A673 (cell line): ENCODE results near the gene ZIK1. TPM values are rescaled to one million over a fixed set of nuclear protein-coding genes. Genes with fewer than 3 reads are reported as not detected.

Experiments
- BruUV-seq: library from RNA; stranded (reverse); fragments of 400-500 nt; replicated peaks from 2 replicates; lab custom pipeline; 2021; lab: Mats Ljungman, UMichigan
- CTCF ChIA-PET: fragments of 300-600 bp; sonication (Branson Sonifier 250); formaldehyde crosslinking; loops from one replicate; lab custom pipeline; 2022; ENCODE audit warnings: antibody characterized with exemption; lab: Charles Lee
- POLR2A ChIA-PET: fragments of 300-600 bp; sonication (Branson Sonifier 250); formaldehyde crosslinking; loops from one replicate; lab custom pipeline; 2022; ENCODE audit warnings: antibody characterized with exemption; ENCODE audit not compliant: low non-redundant PET; lab: Charles Lee
- DNase-seq: peaks from one replicate; pipeline ENCODE4 v3.0.0-alpha.2; 2015; ENCODE audit warnings: low spot score
- H3K27ac ChIP-seq: fragments of 200-600 bp; sonication (generic); 2 replicates; pipeline ENCODE4 v1.5.1; 2016; ENCODE audit warnings: mixed run types, low read depth, mild to moderate bottlenecking, mixed read lengths, antibody characterized with exemption, low read length; ENCODE audit not compliant: poor library complexity, severe bottlenecking
- H3K27me3 ChIP-seq: fragments of 200-600 bp; sonication (generic); replicated peaks from 2 replicates; pipeline ENCODE4 v1.6.1; 2017; ENCODE audit warnings: mixed run types, low read depth, mild to moderate bottlenecking, mixed read lengths, antibody characterized with exemption, low read length; ENCODE audit not compliant: insufficient read depth, poor library complexity
- H3K36me3 ChIP-seq: fragments of 200-600 bp; sonication (generic); 2 replicates; pipeline ENCODE4 v1.6.1; 2016; ENCODE audit warnings: mixed run types, mild to moderate bottlenecking, mixed read lengths, antibody characterized with exemption, low read length; ENCODE audit not compliant: insufficient read depth, poor library complexity, severe bottlenecking
- H3K4me1 ChIP-seq: fragments of 200-600 bp; sonication (generic); 2 replicates; pipeline ENCODE4 v1.6.1; 2017; ENCODE audit warnings: mixed run types, mild to moderate bottlenecking, mixed read lengths, antibody characterized with exemption, low read length; ENCODE audit not compliant: insufficient read depth, poor library complexity, severe bottlenecking
- H3K4me3 ChIP-seq: fragments of 200-600 bp; sonication (generic); 2 replicates; pipeline ENCODE4 v1.5.1; 2016; ENCODE audit warnings: low read depth, mixed run types, mild to moderate bottlenecking, mixed read lengths, low read length; ENCODE audit not compliant: poor library complexity, severe bottlenecking
- H3K9me3 ChIP-seq: fragments of 200-600 bp; sonication (generic); 2 replicates; pipeline ENCODE4 v1.6.1; 2016; ENCODE audit warnings: mixed run types, low read depth, mild to moderate bottlenecking, mixed read lengths, antibody characterized with exemption, low read length; ENCODE audit not compliant: poor library complexity, severe bottlenecking
- EZH2 ChIP-seq: fragments of 200-600 bp; sonication (generic); IDR thresholded peaks from 2 replicates; pipeline ENCODE4 v1.6.1; 2017; ENCODE audit warnings: borderline replicate concordance, low read depth, mild to moderate bottlenecking, mixed read lengths, antibody characterized with exemption, low read length; ENCODE audit not compliant: poor library complexity, severe bottlenecking
- intact Hi-C: fragments of 100-400 bp; cut with micrococcal nuclease; formaldehyde crosslinking; loops from one replicate; pipeline ENCODE4 v1.10.0; 2022; ENCODE audit not compliant: unreplicated experiment
- total RNA-seq: library from RNA; stranded (reverse); gene quantifications from 2 replicates; pipeline ENCODE4 v1.2.3, GENCODE V29; 2021
- TF ChIP-seq, protein P1 (sequence below): fragments of 300-800, 200-600 bp; sonication (generic); conservative IDR thresholded peaks from 2 replicates; pipeline ENCODE4 v1.5.1; 2017; ENCODE audit warnings: low read depth, mild to moderate bottlenecking, antibody characterized with exemption, low read length, moderate library complexity, mixed read lengths

The ZIK1 gene
- total RNA-seq, 1 experiment from 2014 or later, result 16.7 TPM

DNA sequence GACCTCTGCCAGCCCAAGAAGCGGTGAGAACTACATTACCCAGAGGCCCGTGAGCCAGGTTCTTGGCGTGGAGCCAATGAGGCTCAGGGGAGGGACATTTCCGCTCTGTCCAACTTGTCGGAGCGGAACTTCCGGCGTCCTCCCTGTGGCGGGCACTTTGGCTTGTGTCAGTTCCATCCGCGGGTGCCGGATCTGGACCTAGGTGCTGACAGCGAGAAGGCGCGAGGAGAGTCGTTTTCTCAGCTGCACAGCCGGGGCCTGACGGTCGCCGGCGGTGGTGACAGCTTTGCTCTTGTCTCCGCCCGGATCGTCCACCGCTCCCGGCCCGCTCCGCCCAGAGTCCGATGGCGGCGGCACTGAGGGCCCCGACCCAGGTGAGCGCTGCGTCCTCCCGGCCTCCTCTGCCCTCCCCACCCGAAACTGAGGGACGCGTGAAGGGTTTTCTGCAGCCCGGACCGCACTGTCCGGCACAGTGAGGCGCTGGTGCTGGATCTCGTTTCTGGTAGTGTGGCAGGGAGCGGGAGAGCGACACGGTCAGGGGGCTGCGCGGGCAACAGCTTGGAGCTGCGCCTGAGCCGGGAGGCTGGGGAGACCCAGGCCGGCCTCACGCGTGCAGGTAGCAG, 15.9 kb downstream of the ZIK1 start, which contains the start of gene ZNF530:
ZNF530 (plus strand) TSS at position 125 of the 623 bp plus-strand sequence. CDS start 4,461 bp downstream, outside the sequence.
- H3K4me3 ChIP-seq, result peak within 1 kb of the TSS; percentile 88
- no peaks in the 10 kb centered on the region for H3K4me1 ChIP-seq
- intact Hi-C loops, result no loop called here
- DNase-seq, result peak; percentile 95
- CTCF ChIA-PET, result no interaction called here
- POLR2A ChIA-PET, result no interaction called here
- peak within 1 kb of the TSS; percentile 31 for H3K27ac ChIP-seq
- no peaks in the 10 kb centered on the region for H3K27me3 ChIP-seq
- peaks cover 17% of the 10 kb centered on the region for H3K9me3 ChIP-seq
- no peak for TF ChIP-seq EZH2
- TF ChIP-seq, protein P1, sequence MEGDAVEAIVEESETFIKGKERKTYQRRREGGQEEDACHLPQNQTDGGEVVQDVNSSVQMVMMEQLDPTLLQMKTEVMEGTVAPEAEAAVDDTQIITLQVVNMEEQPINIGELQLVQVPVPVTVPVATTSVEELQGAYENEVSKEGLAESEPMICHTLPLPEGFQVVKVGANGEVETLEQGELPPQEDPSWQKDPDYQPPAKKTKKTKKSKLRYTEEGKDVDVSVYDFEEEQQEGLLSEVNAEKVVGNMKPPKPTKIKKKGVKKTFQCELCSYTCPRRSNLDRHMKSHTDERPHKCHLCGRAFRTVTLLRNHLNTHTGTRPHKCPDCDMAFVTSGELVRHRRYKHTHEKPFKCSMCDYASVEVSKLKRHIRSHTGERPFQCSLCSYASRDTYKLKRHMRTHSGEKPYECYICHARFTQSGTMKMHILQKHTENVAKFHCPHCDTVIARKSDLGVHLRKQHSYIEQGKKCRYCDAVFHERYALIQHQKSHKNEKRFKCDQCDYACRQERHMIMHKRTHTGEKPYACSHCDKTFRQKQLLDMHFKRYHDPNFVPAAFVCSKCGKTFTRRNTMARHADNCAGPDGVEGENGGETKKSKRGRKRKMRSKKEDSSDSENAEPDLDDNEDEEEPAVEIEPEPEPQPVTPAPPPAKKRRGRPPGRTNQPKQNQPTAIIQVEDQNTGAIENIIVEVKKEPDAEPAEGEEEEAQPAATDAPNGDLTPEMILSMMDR, result no peak
- no TSS peak for BruUV-seq
- peaks cover 4% of the 10 kb centered on the region for H3K36me3 ChIP-seq

DNA sequence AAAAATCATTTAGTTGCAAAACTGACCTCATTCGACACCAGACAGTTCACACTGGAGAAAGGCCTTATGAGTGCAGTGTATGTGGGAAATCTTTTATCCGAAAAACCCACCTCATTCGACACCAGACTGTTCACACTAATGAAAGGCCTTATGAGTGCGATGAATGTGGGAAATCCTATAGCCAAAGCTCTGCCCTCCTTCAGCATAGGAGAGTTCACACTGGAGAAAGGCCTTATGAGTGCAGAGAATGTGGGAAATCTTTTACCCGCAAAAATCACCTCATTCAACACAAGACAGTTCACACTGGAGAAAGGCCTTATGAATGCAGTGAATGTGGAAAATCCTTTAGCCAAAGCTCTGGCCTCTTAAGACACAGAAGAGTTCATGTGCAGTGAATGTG, 23.0 kb downstream of the ZIK1 start:
- peaks cover 35% of the 10 kb centered on the region for H3K9me3 ChIP-seq
- ChIA-PET CTCF (no interaction called here), POLR2A (no interaction called here)
- BruUV-seq, result no TSS peak
- no peak overlapping the region for H3K27ac ChIP-seq
- H3K27me3 ChIP-seq, result no peaks in the 10 kb centered on the region
- intact Hi-C loops, result no loop called here
- H3K36me3 ChIP-seq, result peaks cover 26% of the 10 kb centered on the region
- DNase-seq, result no peak
- H3K4me1 ChIP-seq, result no peaks in the 10 kb centered on the region
- H3K4me3 ChIP-seq, result no peak overlapping the region
- TF ChIP-seq EZH2, result no peak
- TF ChIP-seq, protein P1, result no peak

DNA sequence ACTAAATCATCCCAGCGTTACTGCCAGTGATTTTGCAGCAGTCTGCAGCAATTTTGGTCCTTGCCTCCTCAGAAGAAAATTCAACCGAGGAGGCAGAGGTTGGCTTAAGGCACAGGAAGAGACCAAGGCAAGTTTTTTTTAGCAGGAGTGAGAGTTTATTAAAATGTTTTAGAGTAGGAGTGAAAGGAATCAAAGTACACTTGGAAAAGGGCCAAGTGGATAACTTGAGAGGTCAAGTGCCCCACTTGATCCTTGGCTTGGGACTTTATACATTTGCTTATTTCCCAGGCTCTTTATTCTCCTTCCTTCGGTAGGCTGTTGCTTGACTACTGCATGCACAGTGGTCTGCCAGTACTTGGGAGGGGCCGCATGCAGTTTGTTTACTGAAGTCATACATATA, 27.2 kb downstream of the ZIK1 start:
- Histone ChIP-seq H3K4me1 (no peaks in the 10 kb centered on the region), H3K9me3 (peaks cover 36% of the 10 kb centered on the region), H3K4me3 (no peak overlapping the region), H3K27ac (no peak overlapping the region), H3K27me3 (no peaks in the 10 kb centered on the region), H3K36me3 (peaks cover 25% of the 10 kb centered on the region)
- POLR2A ChIA-PET, result no interaction called here
- DNase-seq, result no peak
- CTCF ChIA-PET, result no interaction called here
- intact Hi-C loops, result no loop called here
- no TSS peak for BruUV-seq
- TF ChIP-seq, protein P1, result no peak
- TF ChIP-seq EZH2, result no peak
